Keratinocyte (primary cell): ENCODE data around the gene PAM16. TPM values are rescaled to one million over a fixed set of nuclear protein-coding genes. Genes with fewer than 3 reads are reported as not detected.

Source experiments
- DNase-seq: peaks from one replicate; pipeline ENCODE4 v3.0.0-alpha.2; 2011; ENCODE audit warnings: low read depth, missing footprints, low spot score
- FAIRE-seq: peaks from 2 replicates; lab custom pipeline; 2011; peaks lifted over from hg19 to GRCh38; lab: Jason Lieb, UNC
- H2AFZ ChIP-seq: 2 replicates; pipeline ENCODE4 v1.6.0; 2012; ENCODE audit warnings: low read length, control low read depth, inconsistent platforms; ENCODE audit not compliant: control insufficient read depth
- H3K27ac ChIP-seq: 2 replicates; pipeline ENCODE4 v1.5.1; 2011; ENCODE audit warnings: low read length; ENCODE audit not compliant: control insufficient read depth, insufficient read depth
- H3K27me3 ChIP-seq: 3 replicates; pipeline ENCODE4 v1.6.0; 2011; ENCODE audit warnings: low read length; ENCODE audit not compliant: control insufficient read depth, insufficient read depth; ENCODE audit errors: extremely low read depth
- H3K36me3 ChIP-seq, 2 experiments: 2 replicates in 1 of 2; 3 replicates in 1 of 2; pipeline ENCODE4 v1.5.1; 2011; ENCODE audit warnings: low read length in 2 of 2, mild to moderate bottlenecking in 1 of 2; ENCODE audit not compliant: control insufficient read depth in 2 of 2, insufficient read depth in 2 of 2; ENCODE audit errors: extremely low read depth in 1 of 2
- H3K4me1 ChIP-seq: 3 replicates; pipeline ENCODE4 v1.5.1; 2011; ENCODE audit warnings: low read length; ENCODE audit not compliant: control insufficient read depth, insufficient read depth; ENCODE audit errors: extremely low read depth
- H3K4me2 ChIP-seq: 3 replicates; pipeline ENCODE4 v1.6.0; 2011; ENCODE audit warnings: low read depth, low read length; ENCODE audit not compliant: control insufficient read depth, insufficient read depth; ENCODE audit errors: extremely low read depth
- H3K4me3 ChIP-seq, 3 experiments: fragments of 200-600 bp in 1 of 3; sonication (generic) in 1 of 3; 2 replicates in 2 of 3; 3 replicates in 1 of 3; pipeline ENCODE4 v1.5.1; 2011 to 2016; ENCODE audit warnings: low read length in 3 of 3, mild to moderate bottlenecking in 3 of 3, control low read depth in 2 of 3, inconsistent platforms in 1 of 3, low read depth in 1 of 3, mixed read lengths in 1 of 3, mixed run types in 1 of 3, moderate library complexity in 1 of 3; ENCODE audit not compliant: control insufficient read depth in 2 of 3, insufficient read depth in 2 of 3; ENCODE audit errors: extremely low read depth in 1 of 3
- H3K79me2 ChIP-seq: 2 replicates; pipeline ENCODE4 v1.6.0; 2012; ENCODE audit warnings: low read length; ENCODE audit not compliant: control insufficient read depth, insufficient read depth
- H3K9ac ChIP-seq: 3 replicates; pipeline ENCODE4 v1.6.0; 2011; ENCODE audit warnings: low read length; ENCODE audit not compliant: control insufficient read depth, insufficient read depth; ENCODE audit errors: extremely low read depth
- H3K9me1 ChIP-seq: 3 replicates; pipeline ENCODE4 v1.6.0; 2011; ENCODE audit warnings: low read length; ENCODE audit not compliant: control insufficient read depth, insufficient read depth; ENCODE audit errors: extremely low read depth
- H3K9me3 ChIP-seq: 2 replicates; pipeline ENCODE4 v1.5.1; 2012; ENCODE audit warnings: low read depth, low read length; ENCODE audit not compliant: control insufficient read depth
- H4K20me1 ChIP-seq: 3 replicates; pipeline ENCODE4 v1.6.0; 2011; ENCODE audit warnings: low read length; ENCODE audit not compliant: control insufficient read depth, insufficient read depth; ENCODE audit errors: extremely low read depth
- CTCF ChIP-seq, 3 experiments: IDR thresholded peaks in 1 of 3; conservative IDR thresholded peaks in 1 of 3; optimal IDR thresholded peaks in 1 of 3; 2 replicates in 2 of 3; 3 replicates in 1 of 3; pipeline versions ENCODE3 to v1.5.1; 2011; ENCODE audit warnings: low read length in 3 of 3, mild to moderate bottlenecking in 3 of 3, moderate library complexity in 2 of 3, control low read depth in 1 of 3, inconsistent platforms in 1 of 3; ENCODE audit not compliant: insufficient read depth in 2 of 3; ENCODE audit errors: extremely low read depth in 1 of 3
- EZH2 ChIP-seq: IDR thresholded peaks from one replicate; pipeline ENCODE4 v1.6.1; 2012; ENCODE audit warnings: inconsistent platforms, mild to moderate bottlenecking, low read length, moderate library complexity
- dilution Hi-C: fragments of 300-500 bp; cut with MboI; formaldehyde crosslinking; loops from one replicate; pipeline ENCODE4 v1.7.0; 2020; ENCODE audit warnings: low sequenced_read_pairs; ENCODE audit not compliant: extremely low pct_ligation_motif_present
- polyA plus RNA-seq, 5 experiments: library from polyadenylated mRNA; depleted of rRNA in 3 of 5; stranded (reverse) in 3 of 5; stranded (forward) in 1 of 5; unstranded in 1 of 5; fragments of >200 nt; gene quantifications; 1 replicate in 1 of 5; 2 replicates in 3 of 5; 3 replicates in 1 of 5; pipeline versions ENCODE4 v1.2.1 to v1.2.3, GENCODE V29; 2011 to 2012; ENCODE audit warnings: missing spikeins in 2 of 5, low read depth in 1 of 5, low replicate concordance in 1 of 5

PAM16 gene
- polyA plus RNA-seq, 1 donor (not counting 4 experiments of a cell fraction or from before 2014, with no cell fraction given) = 32.7 TPM

GRCh38 chr16:4367393-4367856, 16.3 kb upstream of the PAM16 start:
- Histone ChIP-seq H3K27me3 (no peaks in the 10 kb centered on the region), H3K4me2 (no peak overlapping the region), H3K9me1 (no peaks in the 10 kb centered on the region), H2AFZ (no peak overlapping the region), H3K27ac (no peak overlapping the region), H4K20me1 (no peaks in the 10 kb centered on the region), H3K9ac (no peak overlapping the region), H3K36me3 (peaks cover 2 to 3% of the 10 kb centered on the region in 2 experiments), H3K79me2 (no peaks in the 10 kb centered on the region), H3K4me1 (peaks cover 12% of the 10 kb centered on the region), H3K9me3 (no peaks in the 10 kb centered on the region), H3K4me3 (no peak overlapping the region)
- dilution Hi-C loops = no loop called here
- TF ChIP-seq EZH2 (no peak), CTCF (optimal IDR thresholded peaks at IDR 0.05 in 1 of 3, IDR thresholded peaks at IDR 0.05 in 1 of 3, conservative IDR thresholded peaks at IDR 0.05 in 1 of 3; ENCODE audit: extremely low read depth in 1 of 3, insufficient read depth in 2 of 3, low read length in 3 of 3) (no peak)
- DNase-seq (no peak), FAIRE-seq (no peak)

GRCh38 chr16:4366016-4366415, 14.9 kb upstream of the PAM16 start:
- no peak overlapping the region for H3K4me2 ChIP-seq
- FAIRE-seq (no peak), DNase-seq (no peak)
- H3K9me3 ChIP-seq = no peaks in the 10 kb centered on the region
- no peaks in the 10 kb centered on the region for H3K9me1 ChIP-seq
- H2AFZ ChIP-seq = no peak overlapping the region
- H3K79me2 ChIP-seq = no peaks in the 10 kb centered on the region
- TF ChIP-seq CTCF (optimal IDR thresholded peaks at IDR 0.05 in 1 of 3, IDR thresholded peaks at IDR 0.05 in 1 of 3, conservative IDR thresholded peaks at IDR 0.05 in 1 of 3; ENCODE audit: extremely low read depth in 1 of 3, insufficient read depth in 2 of 3, low read length in 3 of 3) (no peak), EZH2 (no peak)
- no peak overlapping the region for H3K4me3 ChIP-seq
- H4K20me1 ChIP-seq = no peaks in the 10 kb centered on the region
- peaks cover 5 to 7% of the 10 kb centered on the region in 2 experiments for H3K36me3 ChIP-seq
- H3K27ac ChIP-seq = no peak overlapping the region
- dilution Hi-C loops = no loop called here
- peaks cover 7% of the 10 kb centered on the region for H3K4me1 ChIP-seq
- no peaks in the 10 kb centered on the region for H3K27me3 ChIP-seq
- no peak overlapping the region for H3K9ac ChIP-seq
